ENCODE measurements around the gene MISP. TPM values are rescaled to one million over a fixed set of nuclear protein-coding genes. Genes with fewer than 3 reads are reported as not detected.
A peak's percentile ranks its signal among the peaks of the same experiment; 100 is the strongest.

MISP gene
- total and polyA plus RNA-seq, 9 of the 15 experiments (the other 6 are each of a cell fraction or from before 2014, with no cell fraction given), result 0.04 to 0.29 (median 0.05) TPM; not detected in 5

GRCh38 chr19:703329-703650 lies 47.6 kb upstream of the MISP start (continued):
- TF ChIP-seq NR4A1 (CRISPR knock-in tag; IDR thresholded peaks at IDR 0.05), result 0 out of 2 replicates have a peak, but pooled peaks have one; percentile 37
- TF ChIP-seq NR4A1 (tag; IDR thresholded peaks at IDR 0.05), result no peak
- no peak for TF ChIP-seq NCOA1 (IDR thresholded peaks at IDR 0.05; ENCODE audit: low read depth)
- no peak for TF ChIP-seq ZNF830 (CRISPR knock-in tag; IDR thresholded peaks at IDR 0.05)
- no peak for TF ChIP-seq TBL1XR1 (IDR thresholded peaks at IDR 0.05; ENCODE audit: low read length in 2 of 2)
- TF ChIP-seq PPARD (CRISPR knock-in tag; IDR thresholded peaks at IDR 0.05), result no peak
- TF ChIP-seq CHD7 (IDR thresholded peaks at IDR 0.05; ENCODE audit: low read depth, low read length), result no peak
- no peak for TF ChIP-seq ZNF384 (IDR thresholded peaks at IDR 0.05; ENCODE audit: low read depth, low read length)
- no peak for TF ChIP-seq MXD1 (CRISPR knock-in tag; IDR thresholded peaks at IDR 0.05; ENCODE audit: borderline replicate concordance, poor library complexity, severe bottlenecking)
- TF ChIP-seq POU5F1 (IDR thresholded peaks at IDR 0.05; ENCODE audit: borderline replicate concordance, low read depth, low read length, partially characterized antibody), result no peak
- no peak for TF ChIP-seq LARP7 (IDR thresholded peaks at IDR 0.05)
- TF ChIP-seq, protein P1, sequence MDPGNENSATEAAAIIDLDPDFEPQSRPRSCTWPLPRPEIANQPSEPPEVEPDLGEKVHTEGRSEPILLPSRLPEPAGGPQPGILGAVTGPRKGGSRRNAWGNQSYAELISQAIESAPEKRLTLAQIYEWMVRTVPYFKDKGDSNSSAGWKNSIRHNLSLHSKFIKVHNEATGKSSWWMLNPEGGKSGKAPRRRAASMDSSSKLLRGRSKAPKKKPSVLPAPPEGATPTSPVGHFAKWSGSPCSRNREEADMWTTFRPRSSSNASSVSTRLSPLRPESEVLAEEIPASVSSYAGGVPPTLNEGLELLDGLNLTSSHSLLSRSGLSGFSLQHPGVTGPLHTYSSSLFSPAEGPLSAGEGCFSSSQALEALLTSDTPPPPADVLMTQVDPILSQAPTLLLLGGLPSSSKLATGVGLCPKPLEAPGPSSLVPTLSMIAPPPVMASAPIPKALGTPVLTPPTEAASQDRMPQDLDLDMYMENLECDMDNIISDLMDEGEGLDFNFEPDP (CRISPR knock-in tag; IDR thresholded peaks at IDR 0.05), result no peak
- no peak for TF ChIP-seq ZNF133 (CRISPR knock-in tag; IDR thresholded peaks at IDR 0.05)
- TF ChIP-seq KLF13 (tag; IDR thresholded peaks at IDR 0.05; ENCODE audit: borderline replicate concordance, low read depth), result no peak
- no peak for TF ChIP-seq ZZZ3 (IDR thresholded peaks at IDR 0.05)
